Effector CD8-positive, alpha-beta T cell (primary cell): Measurements from ENCODE around the gene MYH9.

ENCODE experiments used
- DNase-seq: peaks from one replicate; lab custom pipeline; 2025; lab: John Stamatoyannopoulos, UW

Gene MYH9

DNA sequence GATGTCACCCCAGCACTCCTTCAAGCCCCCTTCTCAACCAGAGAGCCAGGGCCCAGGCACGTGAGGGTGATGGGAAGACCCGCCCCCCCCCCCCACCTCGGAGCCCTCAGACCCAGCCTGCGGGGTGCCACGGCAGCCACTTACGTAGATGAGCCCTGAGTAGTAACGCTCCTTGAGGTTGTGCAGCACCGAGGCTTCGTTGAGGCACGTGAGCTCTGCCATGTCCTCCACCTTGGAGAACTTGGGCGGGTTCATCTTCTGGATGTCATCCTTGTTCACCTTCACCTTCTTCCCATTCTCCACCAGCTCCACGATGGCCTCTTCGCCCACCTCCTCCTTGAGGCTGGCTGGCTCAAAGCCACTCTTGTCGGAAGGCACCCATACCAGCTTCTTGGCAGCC, 39.0 kb downstream of the MYH9 start:
- peak; percentile 36 for DNase-seq

DNA sequence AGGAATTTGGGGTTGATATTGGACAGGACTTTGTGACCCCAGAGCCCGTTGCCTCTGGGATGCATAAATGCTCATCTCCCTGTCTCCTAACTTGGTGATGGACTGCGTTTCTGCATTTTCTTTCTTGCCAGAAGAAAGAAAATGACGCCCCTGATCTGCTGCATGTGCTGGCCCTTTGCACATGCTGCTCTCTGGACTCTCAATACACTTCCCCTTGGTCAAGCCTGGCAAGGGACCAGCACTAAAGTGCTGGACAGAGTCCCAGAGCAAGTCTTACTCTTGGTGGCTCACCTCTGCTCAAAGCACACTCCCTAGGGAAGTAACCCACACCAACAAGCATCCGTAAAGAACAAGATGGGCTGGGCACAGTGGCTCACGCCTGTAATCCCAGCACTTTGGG, 40.7 kb downstream of the MYH9 start:
- no peak for DNase-seq

DNA sequence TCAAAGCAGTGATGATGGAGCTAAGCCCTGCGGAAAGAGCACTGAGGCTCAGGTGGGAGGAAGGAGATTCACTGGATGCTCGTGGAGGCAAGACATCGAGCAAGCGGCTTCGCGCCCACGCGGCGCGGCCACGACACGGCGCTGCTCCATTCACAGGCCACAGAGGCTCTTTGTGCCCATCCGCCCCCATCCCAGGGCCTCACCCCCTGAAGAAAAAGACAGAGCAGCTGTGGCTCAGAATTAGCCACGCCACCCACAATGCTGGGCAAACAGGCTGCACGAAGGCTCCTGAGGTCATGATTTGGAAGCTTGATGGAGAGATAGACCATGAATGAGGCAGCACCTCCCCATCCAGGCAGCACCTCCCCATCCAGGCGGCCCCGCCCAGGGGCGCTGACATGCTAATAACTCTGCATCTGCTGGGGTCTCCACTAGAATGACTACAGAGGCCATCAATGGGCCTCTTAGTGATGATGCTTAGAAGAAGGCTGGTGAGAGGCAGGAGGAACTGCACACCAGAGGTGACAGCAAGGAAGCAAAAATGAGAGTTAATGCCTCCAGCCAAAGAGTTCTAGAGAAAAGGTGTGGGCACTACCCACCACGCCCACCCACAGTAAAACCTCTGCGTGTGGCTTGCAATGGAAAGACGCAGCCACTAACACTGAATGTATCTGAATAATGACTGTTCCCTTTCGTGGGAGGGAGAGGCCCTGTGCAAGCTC, 43.5 kb downstream of the MYH9 start:
- DNase-seq, result no peak

DNA sequence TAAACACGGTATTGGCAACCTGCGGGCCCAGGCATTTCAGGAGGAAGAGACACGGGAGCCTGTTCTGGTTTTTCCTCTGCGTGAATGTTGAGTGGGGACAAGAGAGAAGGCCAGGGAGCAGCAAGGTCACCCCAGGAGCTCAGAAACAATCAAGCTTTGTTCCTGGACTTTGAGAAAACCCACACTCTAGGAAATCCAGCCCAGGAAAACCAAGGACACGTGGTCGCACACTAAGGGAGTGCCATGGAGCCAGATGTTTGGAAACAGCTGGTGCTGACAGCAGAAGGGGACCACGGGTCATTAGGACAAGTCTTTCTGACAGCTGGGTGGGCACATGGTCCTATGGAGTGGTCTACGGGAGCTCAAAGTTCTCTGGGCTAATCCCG, 44.1 kb downstream of the MYH9 start:
- no peak for DNase-seq

DNA sequence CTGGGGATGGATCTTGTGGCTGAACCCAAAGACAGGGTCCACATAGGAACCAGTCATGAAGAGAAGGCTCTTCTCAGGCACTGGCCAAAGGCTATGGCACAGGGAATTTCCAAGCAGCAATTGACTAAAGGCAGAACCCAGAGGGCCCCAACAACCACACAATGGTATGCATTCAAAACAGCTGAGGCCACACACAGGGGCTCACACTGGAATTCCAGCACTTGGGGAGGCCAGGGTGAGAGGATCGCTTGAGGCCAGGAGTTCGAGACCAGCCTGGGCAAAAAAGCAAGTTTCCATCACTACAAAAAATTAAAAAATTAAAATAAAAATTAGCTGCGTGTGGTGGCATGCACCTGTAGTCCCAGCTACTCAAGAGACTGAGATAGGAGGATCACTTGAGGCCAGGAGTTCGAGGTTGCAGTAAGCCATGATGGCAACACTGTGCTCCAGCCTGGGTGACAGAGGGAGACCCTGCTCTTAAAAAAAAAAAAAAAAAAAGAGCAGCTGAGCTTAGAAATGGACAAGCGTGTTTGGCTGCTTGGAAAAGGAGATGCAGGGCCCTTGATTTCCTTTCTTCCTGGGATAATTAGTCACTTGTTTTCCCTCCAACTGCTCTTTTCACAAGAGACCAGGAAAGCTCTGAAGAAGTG, 44.6 kb downstream of the MYH9 start:
- DNase-seq, result no peak

DNA sequence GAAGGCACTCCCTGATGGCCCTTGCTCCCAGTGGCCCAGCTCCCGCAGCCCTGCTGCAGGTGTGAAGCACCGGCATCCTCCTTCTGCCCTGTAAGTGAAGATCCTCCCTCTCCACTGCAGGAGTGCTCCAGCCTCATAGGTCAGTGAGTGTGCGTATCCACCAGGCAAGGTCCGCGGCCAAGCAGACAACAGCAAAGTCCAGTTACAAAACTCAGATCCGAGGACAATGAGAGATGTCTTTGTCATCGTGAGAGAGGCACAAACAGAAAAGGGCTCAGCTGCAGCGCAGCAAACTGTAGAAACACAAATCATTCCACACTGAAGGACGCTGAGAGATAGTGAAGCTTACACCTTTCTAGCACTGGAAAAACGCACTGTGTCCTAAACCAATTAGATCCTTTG, 46.1 kb downstream of the MYH9 start:
- DNase-seq, result no peak

DNA sequence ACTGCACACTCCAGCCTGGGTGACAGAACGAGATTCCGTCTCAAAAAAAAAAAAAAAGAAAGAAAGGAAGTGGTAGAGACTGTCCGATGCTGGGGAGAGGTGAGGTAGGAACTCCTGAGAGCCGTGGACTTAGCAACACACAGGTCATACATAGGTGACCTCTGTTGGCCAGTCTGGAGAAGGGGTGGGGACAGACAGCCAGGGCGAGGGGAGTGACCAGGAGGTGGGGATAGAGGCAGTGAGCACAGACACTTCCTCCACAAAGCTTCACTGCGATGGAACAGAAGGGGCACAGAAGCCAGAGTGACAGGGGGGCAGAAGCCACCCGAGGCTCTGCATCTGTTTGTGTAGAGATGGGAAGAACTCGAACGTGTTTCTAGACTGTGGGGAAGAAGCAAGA, 47.1 kb downstream of the MYH9 start:
- no peak for DNase-seq

DNA sequence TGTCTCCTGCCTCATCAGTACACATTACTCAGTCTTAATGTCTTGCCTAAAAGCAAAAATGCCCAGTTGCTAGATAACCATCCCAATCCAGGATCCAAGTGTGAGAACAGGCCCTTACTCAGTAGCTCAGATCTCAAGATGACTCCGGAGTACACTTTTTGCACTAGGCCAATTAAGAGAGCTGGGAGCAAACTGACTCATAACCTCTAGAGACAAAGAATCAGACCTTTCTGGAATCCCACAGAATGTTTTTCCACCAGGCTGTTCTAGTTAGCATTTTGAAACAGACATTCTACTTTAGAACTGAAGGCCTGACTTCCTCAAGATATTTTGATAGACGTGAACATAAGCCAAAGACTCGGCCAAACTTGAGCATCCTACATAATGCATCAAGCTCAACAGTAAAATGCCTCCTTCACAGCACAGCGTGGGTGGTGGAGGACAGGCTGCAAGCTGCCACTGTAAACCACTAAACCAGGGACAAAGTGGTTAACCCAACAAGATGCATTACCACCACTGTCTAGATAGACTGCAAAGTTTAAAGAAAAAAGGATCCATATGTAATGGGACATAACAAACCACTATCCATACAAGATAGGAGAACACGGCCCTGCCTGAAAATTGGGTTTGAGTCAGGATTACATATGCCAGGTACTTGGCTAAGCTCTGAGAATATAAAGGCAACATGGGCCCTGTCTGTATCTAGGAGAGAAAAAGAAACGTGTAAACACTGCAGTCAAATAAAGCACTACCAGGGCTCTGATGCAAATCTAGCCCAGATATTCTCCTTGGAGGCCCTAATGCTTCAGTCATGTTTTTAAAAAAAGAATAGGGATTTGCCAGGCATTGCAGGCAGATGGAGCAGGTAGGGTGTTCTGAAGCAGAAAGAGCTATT, 48.3 kb downstream of the MYH9 start:
- no peak for DNase-seq

DNA sequence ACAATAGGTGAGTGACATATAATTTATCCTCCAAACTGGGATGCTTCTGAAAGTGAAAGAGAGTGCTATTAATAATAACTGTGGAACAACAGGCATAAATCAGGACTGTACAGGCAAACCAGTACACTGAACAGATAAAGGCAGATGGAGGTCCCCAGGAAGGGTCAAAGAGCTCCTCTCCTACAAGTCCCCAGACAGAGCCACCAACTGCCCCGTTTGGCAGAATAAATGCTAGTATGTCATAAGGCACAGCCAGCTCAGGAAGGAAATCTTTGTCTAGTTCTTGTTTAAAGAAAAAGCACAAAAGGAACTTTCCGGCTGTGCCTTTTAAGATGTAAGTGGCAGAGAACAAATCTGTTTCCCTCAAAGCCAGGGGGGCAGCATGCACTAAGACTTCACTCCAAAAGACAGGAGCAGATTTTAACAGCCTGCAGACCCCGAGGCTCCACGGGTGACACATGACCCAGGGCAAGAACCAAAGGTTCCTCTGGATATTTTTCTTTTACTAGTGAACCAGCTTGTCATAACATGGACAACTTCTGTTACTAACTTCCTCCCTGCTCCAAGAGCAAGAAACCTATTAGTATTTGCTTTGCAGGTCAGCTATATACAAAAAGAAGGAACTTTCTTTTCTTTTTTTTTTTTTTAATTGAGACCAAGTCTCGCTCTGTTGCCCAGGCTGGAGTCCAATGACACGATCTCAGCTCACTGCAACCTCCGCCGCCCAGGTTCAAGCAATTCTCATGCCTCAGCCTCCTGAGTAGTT, 50.2 kb downstream of the MYH9 start:
- DNase-seq, result no peak

DNA sequence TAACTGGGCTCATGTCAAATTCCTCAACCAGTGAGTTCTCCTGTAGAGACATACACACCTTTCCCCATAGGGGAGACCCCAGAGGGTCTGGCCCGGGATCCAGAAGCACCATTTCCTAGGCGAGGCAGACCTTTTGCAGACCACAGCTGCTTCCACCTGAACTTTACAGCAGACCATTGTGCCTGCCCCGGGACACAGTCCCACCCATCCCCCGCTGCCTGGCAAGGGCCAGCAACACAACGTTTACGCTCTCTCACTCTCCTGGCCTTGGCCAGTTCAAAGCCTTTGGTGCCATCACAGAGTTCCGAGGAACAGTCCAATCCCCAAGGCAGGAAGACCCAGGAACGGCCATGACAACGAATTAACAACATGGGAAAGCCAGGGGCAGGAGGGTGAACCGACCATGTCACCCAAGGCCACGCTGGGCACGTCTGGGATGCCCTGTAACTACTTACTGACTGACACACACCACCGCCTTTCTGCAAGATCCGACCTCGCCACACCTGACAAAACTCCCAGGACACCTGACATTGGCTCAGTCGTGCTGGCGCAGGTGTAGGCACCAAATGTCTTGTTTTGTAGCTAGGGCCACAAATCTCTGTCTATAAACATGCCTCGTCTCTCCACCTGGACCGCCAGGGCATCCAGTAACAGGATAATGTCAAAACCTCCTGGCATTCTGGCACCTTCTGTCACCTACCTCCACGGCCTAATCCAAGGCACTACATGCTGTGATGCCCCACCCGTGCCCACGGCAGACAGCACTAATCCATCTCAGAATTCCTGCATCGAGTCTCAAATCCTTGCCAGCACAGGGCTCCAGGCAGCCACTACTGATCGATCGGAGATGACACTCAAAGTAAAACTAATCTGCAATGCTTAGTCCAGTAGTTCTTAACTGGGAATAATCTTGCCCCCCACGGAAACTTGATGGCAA, 51.3 kb downstream of the MYH9 start:
- DNase-seq, result no peak

DNA sequence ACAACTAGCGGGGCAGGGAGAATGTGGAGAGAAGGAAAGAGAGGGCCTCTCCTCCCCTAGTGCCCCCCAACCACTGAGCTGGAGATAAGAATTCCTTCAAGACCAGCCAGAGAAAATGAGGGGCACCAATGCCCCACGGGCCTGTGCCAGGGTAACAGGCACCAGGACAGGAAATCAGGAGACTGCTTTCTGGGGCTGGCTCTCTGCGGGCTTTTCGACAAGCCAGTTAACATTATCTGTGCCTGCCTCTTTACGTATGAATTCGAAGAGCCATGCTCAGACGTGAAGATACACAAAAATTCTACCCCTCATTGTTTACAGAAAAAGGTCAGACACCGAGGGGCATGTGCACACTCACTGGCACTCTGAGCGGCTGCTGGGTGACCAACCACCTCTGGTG, 52.1 kb downstream of the MYH9 start:
- DNase-seq, result no peak

DNA sequence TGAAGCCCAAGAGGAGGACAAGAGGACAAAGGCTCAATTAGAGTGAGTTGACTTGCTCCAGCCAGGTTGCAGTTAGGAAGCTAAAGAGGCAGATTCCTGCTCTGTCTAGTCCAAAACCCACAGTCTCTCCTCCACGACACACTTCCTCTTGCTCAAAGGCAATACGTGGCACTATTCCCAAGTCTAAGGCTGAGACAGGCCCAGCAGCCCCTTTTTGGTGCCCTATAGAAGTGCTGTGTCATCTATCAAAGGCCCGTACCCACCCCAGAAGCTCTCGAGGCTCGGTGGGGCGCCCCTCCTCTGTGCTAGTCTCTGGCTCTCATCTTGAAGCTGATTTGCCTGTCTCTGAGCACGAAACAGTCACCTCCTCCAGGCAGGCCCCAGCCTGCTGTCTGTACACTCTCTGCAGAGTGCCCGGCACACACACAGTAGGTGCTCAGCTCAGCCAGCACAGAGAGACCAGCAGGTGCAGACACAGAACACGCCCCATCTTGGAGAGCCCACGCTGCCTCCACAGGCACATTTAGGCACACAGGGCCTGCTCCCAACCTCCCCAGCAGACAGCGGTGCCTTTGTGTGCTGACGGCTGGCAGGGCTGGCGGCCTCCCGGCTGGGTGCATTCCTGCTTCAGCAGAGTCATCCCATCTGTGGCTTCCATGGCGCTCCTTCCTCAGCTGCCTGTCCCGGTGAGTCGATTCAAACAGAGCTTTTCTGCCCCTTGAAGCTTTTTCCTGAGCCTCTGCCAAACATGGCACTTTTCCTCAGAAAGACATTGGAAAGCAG, 52.8 kb downstream of the MYH9 start:
- DNase-seq, result peak; percentile 17

DNA sequence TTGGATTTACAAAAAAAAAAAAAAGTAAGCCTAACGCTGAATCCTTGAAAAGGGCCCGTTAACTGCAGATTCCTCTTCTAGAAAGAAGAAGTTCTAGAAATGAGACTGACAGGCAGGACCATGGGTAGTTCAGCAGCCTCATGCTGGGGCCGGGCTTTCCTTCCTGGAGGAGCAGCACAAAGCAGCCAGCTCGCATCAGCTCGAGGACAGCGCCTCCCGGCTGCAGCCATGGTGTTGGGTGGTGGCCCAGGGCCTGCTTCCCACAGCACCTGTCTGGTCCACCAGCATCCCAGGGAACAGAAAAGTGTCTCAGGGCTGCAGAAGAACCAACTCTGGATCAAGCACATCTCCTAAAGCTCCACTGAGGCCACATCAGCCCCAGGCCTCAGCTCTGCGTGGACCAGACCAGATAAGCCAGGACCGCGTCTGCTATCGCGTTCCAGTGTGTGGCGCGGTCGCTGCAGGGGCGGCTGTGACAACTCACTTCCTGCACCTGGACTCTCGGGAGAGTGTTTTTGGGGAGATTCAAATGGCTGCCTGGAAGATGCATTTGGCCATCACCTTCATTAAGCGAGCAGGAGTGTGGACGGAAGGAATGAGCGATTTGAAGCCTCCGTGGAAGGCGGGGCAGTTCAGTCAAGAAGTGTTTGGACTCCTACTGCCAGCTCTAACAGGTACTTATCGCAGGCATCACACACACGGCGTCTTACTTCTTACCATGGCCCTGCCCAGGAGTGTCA, 53.5 kb downstream of the MYH9 start:
- no peak for DNase-seq

DNA sequence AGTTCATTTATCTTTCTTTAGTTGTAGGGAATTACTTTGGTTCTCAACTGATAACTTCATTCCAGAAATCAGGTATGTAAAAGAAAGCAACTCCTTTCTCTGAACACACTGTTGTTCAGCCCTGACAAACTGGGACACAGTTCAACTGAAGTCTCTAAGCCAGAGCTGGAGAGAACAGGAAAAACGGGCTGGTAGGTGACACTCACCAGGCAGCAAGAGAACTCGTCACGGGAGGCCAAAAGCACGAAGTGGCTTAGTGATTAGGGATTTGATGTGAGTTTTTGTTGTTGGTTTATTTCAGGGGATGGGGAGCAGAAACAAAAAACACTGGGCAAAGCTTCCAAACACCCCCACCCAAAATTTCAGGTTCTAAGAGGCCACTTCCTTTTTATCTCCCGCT, 54.1 kb downstream of the MYH9 start:
- DNase-seq, result no peak

DNA sequence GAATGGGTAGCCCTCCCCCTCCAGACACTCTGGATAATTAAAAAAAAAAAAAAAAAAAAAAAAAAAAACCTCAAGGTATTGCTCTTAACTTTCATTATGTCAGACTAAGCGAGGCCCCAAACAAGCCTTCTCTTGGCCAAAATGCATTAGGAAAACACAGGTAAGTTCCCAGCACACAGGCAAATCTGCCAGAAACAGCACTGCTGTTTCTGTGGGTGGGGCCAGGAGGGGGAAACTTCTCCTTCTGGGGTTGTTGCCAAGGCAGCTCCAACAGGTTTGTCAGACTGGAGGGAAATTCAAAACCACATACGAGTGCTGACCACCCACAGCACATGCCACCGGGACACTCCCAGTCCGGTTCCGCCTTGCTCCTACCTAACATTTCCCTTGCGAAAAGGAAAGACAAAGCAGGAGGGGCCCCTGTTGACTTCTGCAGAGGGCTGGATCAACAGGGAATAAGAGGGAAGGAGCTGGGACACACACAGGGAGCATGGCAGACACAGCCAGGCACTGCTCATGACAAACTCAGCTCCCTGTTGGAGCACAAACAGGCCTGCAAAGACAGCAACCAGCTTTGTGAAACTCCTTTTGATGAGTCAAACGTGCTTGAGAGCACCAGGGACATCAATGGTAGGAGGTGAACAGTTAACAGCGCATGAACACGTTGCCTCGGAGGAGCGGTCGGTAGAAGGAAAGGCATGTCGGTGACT, 55.0 kb downstream of the MYH9 start:
- peak; percentile 39 for DNase-seq

DNA sequence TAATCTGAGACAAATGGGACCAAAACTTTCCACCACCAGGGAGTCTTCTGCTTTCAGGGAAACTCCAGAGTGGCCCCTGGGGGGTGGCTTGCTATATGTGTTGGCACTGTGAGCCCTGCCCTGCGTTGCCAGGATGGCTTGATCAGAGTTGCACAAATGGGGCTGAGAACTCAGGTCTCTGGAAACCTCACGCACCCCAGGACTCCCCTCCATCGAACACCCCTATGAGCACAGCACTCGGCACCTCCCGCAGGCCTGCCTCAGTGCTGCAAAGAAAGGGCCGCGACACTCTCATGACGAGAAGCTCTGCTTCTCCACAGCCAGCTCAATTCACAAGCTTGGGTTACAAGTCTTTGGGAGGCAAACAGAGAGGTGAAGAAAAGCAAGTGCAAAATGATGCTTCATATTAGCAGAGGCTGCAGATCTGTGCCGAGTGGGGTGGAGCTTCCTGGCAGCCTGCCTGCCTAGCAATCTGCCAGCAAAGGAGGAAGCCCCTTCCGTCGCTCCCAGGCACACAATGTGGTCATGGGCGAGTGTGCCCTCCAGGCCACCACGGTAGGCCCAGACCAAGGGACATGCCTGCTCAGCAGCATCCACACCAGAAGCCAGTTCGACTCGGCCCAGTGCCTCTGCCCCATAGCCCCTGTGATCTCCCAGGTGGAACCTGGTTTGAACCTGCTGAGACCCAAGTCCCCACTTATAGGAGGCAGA, 55.7 kb downstream of the MYH9 start:
- peak; percentile 35 for DNase-seq

DNA sequence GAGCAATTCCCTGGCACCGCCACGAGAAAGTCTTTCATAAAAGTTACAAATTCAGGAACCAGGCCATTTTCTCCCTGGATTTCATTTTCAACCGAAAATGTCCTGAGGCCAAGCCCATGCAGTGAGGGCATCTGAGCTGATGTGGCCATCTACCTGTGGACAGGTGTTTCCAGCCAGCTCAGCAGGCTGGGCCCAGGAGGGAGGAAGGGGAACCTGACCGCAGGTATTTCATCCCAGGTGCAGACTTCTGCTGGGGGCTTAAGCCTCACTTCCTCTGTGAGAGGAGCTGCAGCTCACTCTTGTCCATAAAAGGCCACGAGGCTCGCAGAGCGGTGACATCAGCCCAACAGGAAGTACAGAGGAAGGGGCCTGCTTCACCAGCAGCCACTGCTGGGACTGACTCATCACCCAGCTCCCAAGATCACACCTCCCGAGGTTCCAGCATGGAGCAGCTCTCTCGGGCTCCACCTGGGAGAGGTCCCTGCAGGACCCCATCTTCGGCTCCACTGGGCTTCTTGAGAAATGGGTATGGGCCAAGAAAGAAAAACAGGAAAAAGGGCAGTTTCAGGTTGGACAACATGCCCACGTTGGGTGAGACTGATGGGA, 56.4 kb downstream of the MYH9 start:
- DNase-seq, result peak; percentile 56
